Thymus (tissue), 14 donors: ENCODE measurements around the gene THUMPD1. TPM values are rescaled to one million over a fixed set of nuclear protein-coding genes. Genes with fewer than 3 reads are reported as not detected.
A peak's percentile ranks its signal among the peaks of the same experiment; 100 is the strongest.

ENCODE experiments used
- DNase-seq, 9 donors: peaks; one replicate each; pipeline ENCODE4 v3.0.0-alpha.2; 2013; ENCODE audit warnings: low spot score in 9 of 9, low read depth in 6 of 9, missing footprints in 1 of 9
- H3K27ac ChIP-seq, 2 donors: one replicate each; pipeline ENCODE4 v1.5.1; 2013; ENCODE audit warnings: control low read depth in 1 of 2, low read depth in 1 of 2, low read length in 1 of 2, mild to moderate bottlenecking in 1 of 2, moderate library complexity in 1 of 2
- H3K27me3 ChIP-seq, 2 donors: one replicate each; pipeline ENCODE4 v1.5.1; 2013; ENCODE audit warnings: low read length in 1 of 2; ENCODE audit not compliant: control insufficient read depth in 2 of 2, insufficient read depth in 1 of 2
- H3K36me3 ChIP-seq, 2 donors: one replicate each; pipeline ENCODE4 v1.5.1; 2013; ENCODE audit warnings: low read length in 1 of 2, mild to moderate bottlenecking in 1 of 2, moderate library complexity in 1 of 2; ENCODE audit not compliant: control insufficient read depth in 2 of 2, insufficient read depth in 2 of 2
- H3K4me1 ChIP-seq, 2 donors: one replicate each; pipeline ENCODE4 v1.5.1; 2013; ENCODE audit warnings: low read length in 2 of 2; ENCODE audit not compliant: control insufficient read depth in 2 of 2, insufficient read depth in 2 of 2
- H3K4me3 ChIP-seq, 2 donors: one replicate each; pipeline ENCODE4 v1.5.1; 2013; ENCODE audit warnings: low read length in 2 of 2, control low read depth in 1 of 2, mild to moderate bottlenecking in 1 of 2
- H3K9me3 ChIP-seq, 2 donors: one replicate each; pipeline ENCODE4 v1.5.1; 2013; ENCODE audit warnings: low read length in 1 of 2, mild to moderate bottlenecking in 1 of 2; ENCODE audit not compliant: control insufficient read depth in 2 of 2, insufficient read depth in 1 of 2
- WGBS: extraction: QIAGEN DNeasy Blood & Tissue Kit; methylation state at CpG from one replicate; pipeline ENCODE4 v1.1.7; 2013; 5-methylcytosine and 5-hydroxymethylcytosine counted together
- long read RNA-seq, 10 donors: transcript quantifications; one replicate each; lab custom pipeline, GENCODE V29; 2026
- polyA plus RNA-seq: library from polyadenylated mRNA; stranded (reverse); fragments of 200-250 nt; gene quantifications from one replicate; pipeline ENCODE4 v1.2.3, GENCODE V29; 2013
- total RNA-seq: library from RNA; stranded (reverse); fragments of 120-200 nt; gene quantifications from one replicate; pipeline ENCODE4 v1.2.4, GENCODE V29; 2013
- donor health status: healthy.

Gene THUMPD1, protein sequence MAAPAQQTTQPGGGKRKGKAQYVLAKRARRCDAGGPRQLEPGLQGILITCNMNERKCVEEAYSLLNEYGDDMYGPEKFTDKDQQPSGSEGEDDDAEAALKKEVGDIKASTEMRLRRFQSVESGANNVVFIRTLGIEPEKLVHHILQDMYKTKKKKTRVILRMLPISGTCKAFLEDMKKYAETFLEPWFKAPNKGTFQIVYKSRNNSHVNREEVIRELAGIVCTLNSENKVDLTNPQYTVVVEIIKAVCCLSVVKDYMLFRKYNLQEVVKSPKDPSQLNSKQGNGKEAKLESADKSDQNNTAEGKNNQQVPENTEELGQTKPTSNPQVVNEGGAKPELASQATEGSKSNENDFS
- total RNA-seq (49.9 TPM), polyA plus RNA-seq (31.8 TPM)
- long read RNA-seq, donor 1, partial matches to known transcripts: 0 of 2 reads
- long read RNA-seq, donor 1, other reads (novel, unspliced or antisense): 0 of 2 reads
- long read RNA-seq, donor 2: 0 reads
- long read RNA-seq, donor 3, full-length matches to known transcripts: 13 of 31 reads
- long read RNA-seq, donor 3, partial matches to known transcripts: 18 of 31 reads
- long read RNA-seq, donor 3, other reads (novel, unspliced or antisense): 0 of 31 reads
- long read RNA-seq, donor 4, full-length matches to known transcripts: 6 of 6 reads
- long read RNA-seq, donor 4, partial matches to known transcripts: 0 of 6 reads
- long read RNA-seq, donor 4, other reads (novel, unspliced or antisense): 0 of 6 reads
- long read RNA-seq, donor 5, full-length matches to known transcripts: 10 of 10 reads
- long read RNA-seq, donor 5, partial matches to known transcripts: 0 of 10 reads
- long read RNA-seq, donor 5, other reads (novel, unspliced or antisense): 0 of 10 reads
- long read RNA-seq, donor 6, full-length matches to known transcripts: 14 of 19 reads
- long read RNA-seq, donor 6, partial matches to known transcripts: 5 of 19 reads
- long read RNA-seq, donor 6, other reads (novel, unspliced or antisense): 0 of 19 reads
- long read RNA-seq, donor 7, full-length matches to known transcripts: 12 of 12 reads
- long read RNA-seq, donor 7, partial matches to known transcripts: 0 of 12 reads
- long read RNA-seq, donor 7, other reads (novel, unspliced or antisense): 0 of 12 reads
- long read RNA-seq, donor 8, full-length matches to known transcripts: 6 of 40 reads
- long read RNA-seq, donor 8, partial matches to known transcripts: 34 of 40 reads
- long read RNA-seq, donor 8, other reads (novel, unspliced or antisense): 0 of 40 reads
- long read RNA-seq, donor 9, full-length matches to known transcripts: 5 of 5 reads
- long read RNA-seq, donor 9, partial matches to known transcripts: 0 of 5 reads
- long read RNA-seq, donor 9, other reads (novel, unspliced or antisense): 0 of 5 reads
- long read RNA-seq, donor 10, full-length matches to known transcripts: 8 of 66 reads
- long read RNA-seq, donor 10, partial matches to known transcripts: 58 of 66 reads
- long read RNA-seq, donor 10, other reads (novel, unspliced or antisense): 0 of 66 reads

DNA sequence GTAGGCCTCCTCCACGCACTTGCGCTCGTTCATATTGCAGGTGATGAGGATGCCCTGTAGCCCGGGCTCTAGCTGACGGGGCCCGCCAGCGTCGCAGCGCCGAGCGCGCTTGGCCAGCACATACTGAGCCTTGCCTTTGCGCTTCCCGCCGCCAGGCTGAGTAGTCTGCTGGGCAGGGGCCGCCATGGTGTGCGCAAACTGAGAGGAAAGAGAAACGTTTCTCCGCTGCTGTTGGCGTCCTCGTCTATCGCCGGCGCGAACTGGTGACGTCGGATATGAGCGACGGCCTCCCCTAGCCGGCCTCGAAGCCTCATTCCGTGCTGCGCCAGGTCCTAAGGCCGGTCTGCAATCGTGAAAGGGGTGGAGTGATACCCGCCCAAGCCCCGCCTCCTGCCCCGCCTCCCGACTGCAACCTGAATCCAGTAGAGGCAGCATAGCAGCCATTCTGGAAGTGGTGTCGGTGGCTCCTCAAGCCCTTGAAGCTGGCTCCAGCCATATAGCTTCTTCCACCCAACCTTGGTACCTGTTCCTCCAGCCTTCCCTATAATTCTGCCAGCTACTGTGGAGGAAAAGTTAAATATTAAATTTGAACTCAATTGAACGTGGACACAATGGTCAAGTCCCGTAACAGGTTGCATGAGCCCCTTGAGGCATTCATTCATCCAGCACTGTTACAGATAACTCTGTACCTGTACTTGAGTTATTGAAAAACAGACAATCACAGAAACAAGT lies at the start of gene THUMPD1:
THUMPD1 (minus strand) TSS at position 265 of the 732 bp plus-strand sequence; CDS start at position 186, 79 bp downstream.
- Histone ChIP-seq H3K27me3 (no peaks in the 10 kb centered on the region), H3K9me3 (peaks cover 0 to 2% of the 10 kb centered on the region in 2 donors), H3K27ac (peak within 1 kb of the TSS; percentile 98 to 100), H3K36me3 (peaks cover 11 to 14% of the 10 kb centered on the region in 2 donors), H3K4me3 (peak within 1 kb of the TSS; percentile 93 to 98), H3K4me1 (peaks cover 6 to 9% of the 10 kb centered on the region in 2 donors)
- DNase-seq: peak; percentile 85 to 97 (median 93)
- 5% methylated on average over 42 of the region's 42 CpGs for WGBS

GRCh38 chr16:20789130-20789529 lies 47.5 kb upstream of the THUMPD1 start:
- no peak for DNase-seq
- Histone ChIP-seq H3K27me3 (no peaks in the 10 kb centered on the region), H3K4me3 (no peak overlapping the region), H3K27ac (no peak overlapping the region), H3K9me3 (no peaks in the 10 kb centered on the region), H3K4me1 (no peaks in the 10 kb centered on the region), H3K36me3 (no peaks in the 10 kb centered on the region)

DNA sequence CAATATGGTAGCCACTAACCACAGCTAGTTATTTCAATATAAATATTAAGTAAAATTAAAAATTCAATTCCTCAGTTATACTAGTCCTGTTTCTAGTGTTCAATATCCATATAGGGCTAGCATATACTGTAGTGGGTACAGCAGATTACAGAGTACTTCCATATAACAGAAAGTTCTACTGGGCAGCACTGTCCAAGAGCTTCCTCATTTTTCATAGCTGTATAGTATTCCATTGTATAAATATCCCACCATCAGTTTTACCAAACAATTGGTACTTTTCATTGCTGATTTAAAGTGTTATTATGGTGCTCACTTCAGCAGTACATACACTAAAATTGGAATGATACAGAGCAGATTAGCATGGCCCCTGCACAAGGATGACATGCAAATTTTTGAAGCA lies 42.6 kb upstream of the THUMPD1 start:
- no peak for DNase-seq
- no peaks in the 10 kb centered on the region for H3K9me3 ChIP-seq
- no peaks in the 10 kb centered on the region for H3K27me3 ChIP-seq
- H3K27ac ChIP-seq: no peak overlapping the region
- H3K4me1 ChIP-seq: no peaks in the 10 kb centered on the region
- no peaks in the 10 kb centered on the region for H3K36me3 ChIP-seq
- no peak overlapping the region for H3K4me3 ChIP-seq

DNA sequence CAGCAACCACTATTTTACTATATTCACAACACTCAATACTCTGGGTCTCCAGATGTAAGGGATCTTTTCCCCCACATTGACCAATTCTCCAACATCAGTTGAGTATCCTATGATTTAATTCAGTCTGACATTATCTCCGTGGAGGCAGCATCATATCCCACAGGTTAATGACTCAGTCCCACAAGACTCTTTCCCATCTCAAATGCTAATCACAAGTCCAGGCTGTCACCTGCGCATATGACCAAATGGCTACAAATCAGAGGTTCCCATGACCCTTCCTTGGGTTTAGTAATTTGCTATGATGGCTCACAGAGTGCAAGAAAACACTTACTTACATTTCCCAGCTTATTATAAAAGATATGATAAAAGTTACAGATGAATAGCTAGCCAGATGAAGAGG lies 40.9 kb upstream of the THUMPD1 start:
- no peaks in the 10 kb centered on the region for H3K27me3 ChIP-seq
- no peak for DNase-seq
- 98% methylated on average over 2 of the region's 2 CpGs for WGBS
- no peak overlapping the region for H3K27ac ChIP-seq
- H3K36me3 ChIP-seq: peaks cover 0 to 3% of the 10 kb centered on the region in 2 donors
- H3K4me3 ChIP-seq: no peak overlapping the region
- no peaks in the 10 kb centered on the region for H3K4me1 ChIP-seq
- H3K9me3 ChIP-seq: no peaks in the 10 kb centered on the region

DNA sequence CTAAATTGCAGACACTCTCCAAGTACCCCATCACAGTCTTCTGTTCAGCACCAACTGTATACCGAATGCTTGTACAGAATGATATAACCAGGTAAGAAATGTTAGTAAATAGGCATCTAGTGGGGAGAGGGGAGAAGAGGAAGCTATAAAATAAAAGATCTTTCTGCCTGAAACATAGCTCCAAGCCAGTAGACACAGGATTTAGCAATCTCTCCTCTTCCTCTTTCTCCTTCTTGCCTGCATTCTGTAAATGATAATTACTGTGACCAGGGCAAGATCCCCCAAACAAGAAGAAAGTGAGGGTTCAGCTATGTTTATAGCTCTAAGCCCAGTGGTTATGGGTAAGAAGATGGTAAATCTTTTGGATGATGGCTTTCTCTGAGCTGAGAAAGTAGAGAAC lies 40.1 kb upstream of the THUMPD1 start:
- 88% methylated on average over 1 of the region's 1 CpG for WGBS
- Histone ChIP-seq H3K36me3 (peaks cover 0 to 3% of the 10 kb centered on the region in 2 donors), H3K9me3 (no peaks in the 10 kb centered on the region), H3K27me3 (no peaks in the 10 kb centered on the region), H3K4me3 (no peak overlapping the region), H3K27ac (no peak overlapping the region), H3K4me1 (no peaks in the 10 kb centered on the region)
- DNase-seq: no peak

DNA sequence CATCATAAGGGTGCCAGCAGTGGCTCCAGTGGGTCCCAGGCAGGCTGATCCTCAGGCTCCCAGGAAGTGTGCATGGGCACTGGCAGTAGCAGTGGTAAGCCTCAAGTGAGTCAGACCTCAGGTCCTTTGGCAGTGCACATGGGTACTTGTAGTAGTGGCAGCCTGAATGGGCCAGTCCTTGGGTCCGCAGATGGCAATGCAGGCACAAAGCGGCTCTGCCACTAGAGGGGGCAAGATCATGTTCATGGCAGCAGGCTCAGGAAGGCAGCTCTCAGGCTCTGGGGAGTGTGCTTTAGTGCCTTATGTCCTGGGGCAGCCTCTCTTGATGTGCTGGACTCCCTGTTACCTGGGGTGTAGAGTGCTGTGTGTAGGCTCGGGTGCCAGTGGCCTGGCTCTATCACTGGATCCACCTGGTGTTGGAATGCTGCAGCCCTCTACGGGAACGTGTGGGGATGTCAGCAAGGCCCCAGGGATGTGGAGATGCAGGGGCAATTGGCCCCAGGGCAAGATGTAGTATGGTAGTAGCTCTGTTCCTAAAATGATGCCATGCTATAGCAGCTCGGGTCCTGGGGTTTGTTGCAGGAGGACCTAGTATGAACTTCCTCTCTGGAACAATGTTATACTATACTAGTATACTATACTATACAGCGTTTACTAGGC lies 33.2 kb upstream of the THUMPD1 start:
- Histone ChIP-seq H3K4me3 (no peak overlapping the region), H3K27ac (no peak overlapping the region), H3K9me3 (no peaks in the 10 kb centered on the region), H3K4me1 (no peaks in the 10 kb centered on the region), H3K36me3 (peaks cover 0 to 3% of the 10 kb centered on the region in 2 donors), H3K27me3 (no peaks in the 10 kb centered on the region)
- 92% methylated on average over 7 of the region's 7 CpGs for WGBS
- DNase-seq: peak in 8 of 9 donors; percentile 6 to 68 (median 38)

DNA sequence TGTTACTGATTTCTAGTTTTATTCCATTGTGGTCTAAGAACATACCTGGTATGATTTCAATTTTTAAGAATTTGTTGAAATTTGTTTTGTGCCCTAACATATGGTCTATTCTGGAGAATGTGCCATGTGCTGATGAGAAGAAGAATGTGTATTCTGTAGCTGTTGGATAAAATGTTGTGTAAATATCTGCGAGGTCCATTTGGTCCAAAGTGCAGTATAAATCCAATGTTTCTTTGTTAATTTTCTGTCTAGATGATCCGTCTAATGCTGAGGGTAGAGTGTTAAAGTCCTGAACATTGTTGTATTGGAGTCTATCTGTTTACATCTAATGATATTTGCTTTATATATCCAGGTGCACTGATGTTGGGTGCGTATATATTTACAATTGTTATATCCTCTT lies 32.1 kb upstream of the THUMPD1 start:
- DNase-seq: no peak
- Histone ChIP-seq H3K27ac (no peak overlapping the region), H3K9me3 (no peaks in the 10 kb centered on the region), H3K27me3 (no peaks in the 10 kb centered on the region), H3K4me3 (no peak overlapping the region), H3K36me3 (peaks cover 0 to 3% of the 10 kb centered on the region in 2 donors), H3K4me1 (no peaks in the 10 kb centered on the region)
- WGBS: over 99% methylated on average over 3 of the region's 3 CpGs

- DNase-seq: no peak
- no peak overlapping the region for H3K4me3 ChIP-seq
- H3K27ac ChIP-seq: no peak overlapping the region
- no peaks in the 10 kb centered on the region for H3K9me3 ChIP-seq
- 82% methylated on average over 1 of the region's 1 CpG for WGBS
- no peaks in the 10 kb centered on the region for H3K36me3 ChIP-seq
- H3K27me3 ChIP-seq: no peaks in the 10 kb centered on the region
- H3K4me1 ChIP-seq: peaks cover 0 to 2% of the 10 kb centered on the region in 2 donors
Measured at GRCh38 chr16:20768818-20769217, 27.2 kb upstream of the THUMPD1 start.
